ENCODE data around the gene MARCHF6.
"Not testable (repeated sequence)": the region's sequence is repeated elsewhere in the genome, so short reads cannot be mapped to it uniquely, and the experiment has no call there.

Gene MARCHF6

GRCh38 chr5:10323588-10324488 lies 29.7 kb upstream of the MARCHF6 start:
- no peak for DNase-seq (ENCODE audit: low read depth in 2 of 2)

- DNase-seq (ENCODE audit: low read depth in 2 of 2) = no peak
These were observed 28.8 kb upstream of the MARCHF6 start for GRCh38 chr5:10324518-10325370.

GRCh38 chr5:10328323-10328722 lies 25.2 kb upstream of the MARCHF6 start:
- DNase-seq (ENCODE audit: low read depth in 2 of 2) = no peak

GRCh38 chr5:10329446-10329819 lies 24.1 kb upstream of the MARCHF6 start:
- DNase-seq (ENCODE audit: low read depth in 2 of 2) = no peak

GRCh38 chr5:10329820-10330481 lies 23.5 kb upstream of the MARCHF6 start:
- DNase-seq (ENCODE audit: low read depth in 2 of 2) = no peak

GRCh38 chr5:10330511-10331230 lies 22.8 kb upstream of the MARCHF6 start:
- no peak for DNase-seq (ENCODE audit: low read depth in 2 of 2)

GRCh38 chr5:10331341-10331796 lies 22.1 kb upstream of the MARCHF6 start:
- DNase-seq (ENCODE audit: low read depth in 2 of 2) = no peak

GRCh38 chr5:10332301-10332700 lies 21.2 kb upstream of the MARCHF6 start:
- no peak for DNase-seq (ENCODE audit: low read depth in 2 of 2)

- no peak for DNase-seq (ENCODE audit: low read depth in 2 of 2)
These were observed 20.1 kb upstream of the MARCHF6 start for GRCh38 chr5:10333154-10334006.

- DNase-seq (ENCODE audit: low read depth in 2 of 2) = no peak
These were observed 18.7 kb upstream of the MARCHF6 start for GRCh38 chr5:10334831-10335230.

- DNase-seq (ENCODE audit: low read depth in 2 of 2) = no peak
These were observed 17.6 kb upstream of the MARCHF6 start for GRCh38 chr5:10335711-10336470.

- no peak for DNase-seq (ENCODE audit: low read depth in 2 of 2)
These were observed 16.4 kb upstream of the MARCHF6 start for GRCh38 chr5:10337107-10337506.

- DNase-seq (ENCODE audit: low read depth in 2 of 2) = no peak
These were observed 15.5 kb upstream of the MARCHF6 start for GRCh38 chr5:10337986-10338385.

GRCh38 chr5:10338686-10339057 lies 14.8 kb upstream of the MARCHF6 start:
- no peak for DNase-seq (ENCODE audit: low read depth in 2 of 2)

- DNase-seq (ENCODE audit: low read depth in 2 of 2) = no peak
These were observed 14.3 kb upstream of the MARCHF6 start for GRCh38 chr5:10339058-10339811.

- DNase-seq (ENCODE audit: low read depth in 2 of 2) = no peak
These were observed 13.5 kb upstream of the MARCHF6 start for GRCh38 chr5:10339958-10340357.

GRCh38 chr5:10343486-10343885 lies 10.0 kb upstream of the MARCHF6 start:
- DNase-seq (ENCODE audit: low read depth in 2 of 2) = no peak

GRCh38 chr5:10344461-10345106 lies 8.9 kb upstream of the MARCHF6 start:
- not testable (repeated sequence) for DNase-seq (ENCODE audit: low read depth in 2 of 2)

GRCh38 chr5:10348258-10348657 lies 5.2 kb upstream of the MARCHF6 start:
- DNase-seq (ENCODE audit: low read depth in 2 of 2) = no peak
